WTC11 (cell line): ENCODE results near the gene TOP2A.

Experiments
- CBFB ChIP-seq: sonication (generic); formaldehyde crosslinking; IDR thresholded peaks from 2 replicates; pipeline ENCODE4 v1.8.1; 2022; ENCODE audit warnings: mild to moderate bottlenecking, low read depth, missing genetic modification reagents
- ESRRA ChIP-seq: sonication (generic); formaldehyde crosslinking; IDR thresholded peaks from 2 replicates; pipeline ENCODE4 v1.8.1; 2022; ENCODE audit warnings: mild to moderate bottlenecking, missing genetic modification reagents, borderline replicate concordance
- FOXP1 ChIP-seq: sonication (generic); formaldehyde crosslinking; IDR thresholded peaks from 2 replicates; pipeline ENCODE4 v1.8.0; 2022; ENCODE audit warnings: missing genetic modification reagents, mild to moderate bottlenecking, moderate library complexity, borderline replicate concordance
- JUN ChIP-seq: sonication (generic); formaldehyde crosslinking; IDR thresholded peaks from 2 replicates; pipeline ENCODE4 v1.8.0; 2023; ENCODE audit warnings: mild to moderate bottlenecking, missing genetic modification reagents
- NR1H2 ChIP-seq: sonication (generic); formaldehyde crosslinking; IDR thresholded peaks from 2 replicates; pipeline ENCODE4 v1.9.0; 2021; ENCODE audit warnings: mild to moderate bottlenecking, moderate library complexity, missing genetic modification reagents
- SP1 ChIP-seq: sonication (generic); formaldehyde crosslinking; conservative IDR thresholded peaks from 2 replicates; pipeline ENCODE4 v1.8.1; 2022; ENCODE audit warnings: missing genetic modification reagents
- TCF7 ChIP-seq: sonication (generic); formaldehyde crosslinking; IDR thresholded peaks from 2 replicates; pipeline ENCODE4 v1.8.0; 2022; ENCODE audit warnings: mild to moderate bottlenecking, low read depth, missing genetic modification reagents, moderate library complexity
- ZNF317 ChIP-seq: sonication (generic); formaldehyde crosslinking; IDR thresholded peaks from 2 replicates; pipeline ENCODE4 v1.8.1; 2023; ENCODE audit warnings: low read depth, mild to moderate bottlenecking, moderate library complexity, missing genetic modification reagents, borderline replicate concordance
- TF ChIP-seq, protein P1 (sequence below): fragments of 200-600 bp; IDR thresholded peaks from 2 replicates; pipeline ENCODE4 v1.8.0; 2022; ENCODE audit warnings: antibody characterized with exemption
- TF ChIP-seq, protein P2 (sequence below): sonication (generic); formaldehyde crosslinking; conservative IDR thresholded peaks from 2 replicates; pipeline ENCODE4 v1.8.1; 2022; ENCODE audit warnings: mild to moderate bottlenecking, missing genetic modification reagents
- TF ChIP-seq, protein P3 (sequence below): sonication (generic); formaldehyde crosslinking; IDR thresholded peaks from 2 replicates; pipeline ENCODE4 v1.8.0; 2022; ENCODE audit warnings: mild to moderate bottlenecking, missing genetic modification reagents
- TF ChIP-seq, protein P4 (sequence below): sonication (generic); formaldehyde crosslinking; conservative IDR thresholded peaks from 2 replicates; pipeline ENCODE4 v1.8.1; 2023; ENCODE audit warnings: mild to moderate bottlenecking, low read depth, missing genetic modification reagents, moderate library complexity
- TF ChIP-seq, protein P5 (sequence below): sonication (generic); formaldehyde crosslinking; IDR thresholded peaks from 2 replicates; pipeline ENCODE4 v1.8.1; 2022; ENCODE audit warnings: mild to moderate bottlenecking, moderate library complexity, missing genetic modification reagents
- TF ChIP-seq, protein P6 (sequence below): fragments of 250-450 bp; sonication (Bioruptor Pico); IDR thresholded peaks from 2 replicates; pipeline ENCODE4 v2.1.2; 2022; ENCODE audit warnings: mild to moderate bottlenecking, moderate library complexity

DNA sequence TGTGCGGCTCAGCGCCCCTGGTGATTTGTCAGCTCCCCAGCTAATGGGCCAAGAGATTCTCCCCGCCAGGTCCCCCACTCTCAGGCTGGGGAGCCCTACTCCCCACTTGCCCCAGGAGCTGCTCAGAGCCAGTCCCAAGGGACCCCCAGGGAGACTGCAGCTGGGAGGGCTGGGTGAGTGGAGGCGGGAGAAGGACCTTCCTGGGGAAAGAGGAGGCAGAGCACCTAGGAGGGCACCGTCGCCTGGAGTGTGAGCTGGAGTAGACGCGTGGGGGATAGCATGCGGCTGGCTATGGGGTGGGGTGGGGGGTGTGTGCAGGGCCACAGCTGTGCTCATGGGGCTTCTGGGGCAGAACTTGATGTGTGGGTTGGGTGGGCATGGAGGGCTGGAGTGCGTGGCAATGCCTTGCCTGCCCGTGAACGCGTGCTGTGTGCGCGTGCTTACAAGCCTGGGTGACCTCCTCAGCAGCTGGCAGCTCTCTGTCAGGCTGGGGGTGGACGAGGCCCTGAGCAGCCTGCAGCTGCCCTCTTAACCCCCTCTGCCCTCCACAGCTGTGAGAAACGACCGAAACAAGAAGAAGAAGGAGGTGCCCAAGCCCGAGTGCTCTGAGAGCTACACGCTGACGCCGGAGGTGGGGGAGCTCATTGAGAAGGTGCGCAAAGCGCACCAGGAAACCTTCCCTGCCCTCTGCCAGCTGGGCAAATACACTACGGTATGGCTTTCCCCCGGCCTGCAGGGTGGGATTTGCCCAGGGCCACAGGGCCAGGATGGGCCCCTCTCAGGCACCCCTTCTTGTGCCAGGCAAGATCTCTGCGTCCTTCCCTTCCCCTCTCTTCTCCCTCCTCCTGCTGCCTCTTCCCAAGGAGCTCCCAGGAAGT lies 66.1 kb downstream of the TOP2A start:
- TF ChIP-seq, protein P1, sequence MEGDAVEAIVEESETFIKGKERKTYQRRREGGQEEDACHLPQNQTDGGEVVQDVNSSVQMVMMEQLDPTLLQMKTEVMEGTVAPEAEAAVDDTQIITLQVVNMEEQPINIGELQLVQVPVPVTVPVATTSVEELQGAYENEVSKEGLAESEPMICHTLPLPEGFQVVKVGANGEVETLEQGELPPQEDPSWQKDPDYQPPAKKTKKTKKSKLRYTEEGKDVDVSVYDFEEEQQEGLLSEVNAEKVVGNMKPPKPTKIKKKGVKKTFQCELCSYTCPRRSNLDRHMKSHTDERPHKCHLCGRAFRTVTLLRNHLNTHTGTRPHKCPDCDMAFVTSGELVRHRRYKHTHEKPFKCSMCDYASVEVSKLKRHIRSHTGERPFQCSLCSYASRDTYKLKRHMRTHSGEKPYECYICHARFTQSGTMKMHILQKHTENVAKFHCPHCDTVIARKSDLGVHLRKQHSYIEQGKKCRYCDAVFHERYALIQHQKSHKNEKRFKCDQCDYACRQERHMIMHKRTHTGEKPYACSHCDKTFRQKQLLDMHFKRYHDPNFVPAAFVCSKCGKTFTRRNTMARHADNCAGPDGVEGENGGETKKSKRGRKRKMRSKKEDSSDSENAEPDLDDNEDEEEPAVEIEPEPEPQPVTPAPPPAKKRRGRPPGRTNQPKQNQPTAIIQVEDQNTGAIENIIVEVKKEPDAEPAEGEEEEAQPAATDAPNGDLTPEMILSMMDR = no peak
- TF ChIP-seq, protein P2, sequence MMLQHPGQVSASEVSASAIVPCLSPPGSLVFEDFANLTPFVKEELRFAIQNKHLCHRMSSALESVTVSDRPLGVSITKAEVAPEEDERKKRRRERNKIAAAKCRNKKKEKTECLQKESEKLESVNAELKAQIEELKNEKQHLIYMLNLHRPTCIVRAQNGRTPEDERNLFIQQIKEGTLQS (CRISPR knock-in tag) = no peak
- TF ChIP-seq, protein P3, sequence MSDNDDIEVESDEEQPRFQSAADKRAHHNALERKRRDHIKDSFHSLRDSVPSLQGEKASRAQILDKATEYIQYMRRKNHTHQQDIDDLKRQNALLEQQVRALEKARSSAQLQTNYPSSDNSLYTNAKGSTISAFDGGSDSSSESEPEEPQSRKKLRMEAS (CRISPR knock-in tag) = no peak
- TF ChIP-seq CBFB (CRISPR knock-in tag) (no peak), JUN (no peak), SP1 (CRISPR knock-in tag) (no peak), ZNF317 (no peak), NR1H2 (CRISPR knock-in tag) (no peak), ESRRA (no peak), FOXP1 (no peak), TCF7 (CRISPR knock-in tag) (no peak)
- TF ChIP-seq, protein P4, sequence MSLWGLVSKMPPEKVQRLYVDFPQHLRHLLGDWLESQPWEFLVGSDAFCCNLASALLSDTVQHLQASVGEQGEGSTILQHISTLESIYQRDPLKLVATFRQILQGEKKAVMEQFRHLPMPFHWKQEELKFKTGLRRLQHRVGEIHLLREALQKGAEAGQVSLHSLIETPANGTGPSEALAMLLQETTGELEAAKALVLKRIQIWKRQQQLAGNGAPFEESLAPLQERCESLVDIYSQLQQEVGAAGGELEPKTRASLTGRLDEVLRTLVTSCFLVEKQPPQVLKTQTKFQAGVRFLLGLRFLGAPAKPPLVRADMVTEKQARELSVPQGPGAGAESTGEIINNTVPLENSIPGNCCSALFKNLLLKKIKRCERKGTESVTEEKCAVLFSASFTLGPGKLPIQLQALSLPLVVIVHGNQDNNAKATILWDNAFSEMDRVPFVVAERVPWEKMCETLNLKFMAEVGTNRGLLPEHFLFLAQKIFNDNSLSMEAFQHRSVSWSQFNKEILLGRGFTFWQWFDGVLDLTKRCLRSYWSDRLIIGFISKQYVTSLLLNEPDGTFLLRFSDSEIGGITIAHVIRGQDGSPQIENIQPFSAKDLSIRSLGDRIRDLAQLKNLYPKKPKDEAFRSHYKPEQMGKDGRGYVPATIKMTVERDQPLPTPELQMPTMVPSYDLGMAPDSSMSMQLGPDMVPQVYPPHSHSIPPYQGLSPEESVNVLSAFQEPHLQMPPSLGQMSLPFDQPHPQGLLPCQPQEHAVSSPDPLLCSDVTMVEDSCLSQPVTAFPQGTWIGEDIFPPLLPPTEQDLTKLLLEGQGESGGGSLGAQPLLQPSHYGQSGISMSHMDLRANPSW (CRISPR knock-in tag) = no peak
- TF ChIP-seq, protein P5, sequence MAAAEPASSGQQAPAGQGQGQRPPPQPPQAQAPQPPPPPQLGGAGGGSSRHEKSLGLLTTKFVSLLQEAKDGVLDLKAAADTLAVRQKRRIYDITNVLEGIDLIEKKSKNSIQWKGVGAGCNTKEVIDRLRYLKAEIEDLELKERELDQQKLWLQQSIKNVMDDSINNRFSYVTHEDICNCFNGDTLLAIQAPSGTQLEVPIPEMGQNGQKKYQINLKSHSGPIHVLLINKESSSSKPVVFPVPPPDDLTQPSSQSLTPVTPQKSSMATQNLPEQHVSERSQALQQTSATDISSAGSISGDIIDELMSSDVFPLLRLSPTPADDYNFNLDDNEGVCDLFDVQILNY = no peak
- TF ChIP-seq, protein P6, sequence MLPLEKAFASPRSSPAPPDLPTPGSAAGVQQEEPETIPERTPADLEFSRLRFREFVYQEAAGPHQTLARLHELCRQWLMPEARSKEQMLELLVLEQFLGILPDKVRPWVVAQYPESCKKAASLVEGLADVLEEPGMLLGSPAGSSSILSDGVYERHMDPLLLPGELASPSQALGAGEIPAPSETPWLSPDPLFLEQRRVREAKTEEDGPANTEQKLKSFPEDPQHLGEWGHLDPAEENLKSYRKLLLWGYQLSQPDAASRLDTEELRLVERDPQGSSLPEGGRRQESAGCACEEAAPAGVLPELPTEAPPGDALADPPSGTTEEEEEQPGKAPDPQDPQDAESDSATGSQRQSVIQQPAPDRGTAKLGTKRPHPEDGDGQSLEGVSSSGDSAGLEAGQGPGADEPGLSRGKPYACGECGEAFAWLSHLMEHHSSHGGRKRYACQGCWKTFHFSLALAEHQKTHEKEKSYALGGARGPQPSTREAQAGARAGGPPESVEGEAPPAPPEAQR (CRISPR knock-in tag) = no peak
